ENCODE measurements around the gene PBX3. TPM values are rescaled to one million over a fixed set of nuclear protein-coding genes. Genes with fewer than 3 reads are reported as not detected.

The PBX3 gene
- total and polyA plus RNA-seq, 2 experiments from 2014 or later: 13.4 to 30.9 TPM

DNA sequence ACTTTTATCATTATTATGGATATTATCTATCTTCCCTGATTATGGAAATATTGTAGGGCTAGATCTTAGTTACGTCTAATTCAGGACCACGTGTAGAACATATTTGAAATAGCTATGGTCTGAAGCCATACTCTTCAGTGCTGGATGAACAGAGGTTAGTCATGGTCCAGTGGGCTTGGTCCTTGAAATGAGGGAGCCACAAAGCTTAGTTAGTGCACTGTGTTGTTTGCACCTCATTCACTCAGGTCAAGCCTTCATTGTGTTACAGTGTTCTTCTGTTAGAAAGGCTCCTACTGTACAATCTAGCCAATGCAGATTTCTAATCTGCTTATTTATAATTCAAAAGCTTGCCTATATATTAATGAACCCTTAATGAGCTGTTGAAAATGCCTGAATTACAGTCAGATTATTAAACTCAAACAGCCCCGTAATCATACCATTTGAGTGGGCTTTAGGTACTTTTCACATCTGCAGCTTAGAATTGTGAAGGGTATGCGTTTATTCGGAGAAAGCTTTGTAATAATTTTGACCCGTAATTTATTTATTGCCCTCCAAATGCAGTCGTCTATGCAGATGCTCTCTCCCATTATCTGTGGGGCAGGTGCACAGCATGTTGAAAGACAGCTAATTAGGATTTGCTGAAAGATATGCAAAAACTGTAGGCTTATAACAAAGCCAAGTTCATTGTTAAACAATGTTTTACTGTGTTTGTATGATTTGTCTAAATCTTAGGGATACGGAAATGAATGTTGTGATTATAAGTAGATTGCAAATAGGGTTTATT is 164.9 kb downstream of the PBX3 start:
- in situ Hi-C loops (cut with MboI): no loop called here
- H2AFZ ChIP-seq: no peak overlapping the region
- no peaks in the 10 kb centered on the region for H3K9me3 ChIP-seq (ENCODE audit: low read depth)
- no peaks in the 10 kb centered on the region; the same call in 1 of the 2 replicates for H3K4me1 ChIP-seq (ENCODE audit: insufficient read depth)
- H3K9me2 ChIP-seq (ENCODE audit: insufficient read depth): no peaks in the 10 kb centered on the region
- TF ChIP-seq EZH2 (IDR thresholded peaks at IDR 0.05; ENCODE audit: insufficient read depth, poor library complexity, severe bottlenecking): no peak
- no peak for TF ChIP-seq EZH2phosphoT487 (IDR thresholded peaks at IDR 0.05; ENCODE audit: insufficient read depth, low read depth)
- no peak overlapping the region for H3K4me2 ChIP-seq (ENCODE audit: unreplicated experiment)
- no peak overlapping the region for H3K27ac ChIP-seq
- H3K9ac ChIP-seq: no peak overlapping the region
- peak; percentile 24 for DNase-seq
- no peaks in the 10 kb centered on the region for H3K36me3 ChIP-seq (ENCODE audit: low read depth)
- H3K79me2 ChIP-seq (ENCODE audit: insufficient read depth): peaks cover 76% of the 10 kb centered on the region
- WGBS, 2 experiments (ENCODE audit: low coverage in 1 of 2, low lambda C conversion rate in 2 of 2, missing lambda C conversion rate in 2 of 2): 89 to 90% methylated on average over 8 of the region's 8 CpGs
- no peak overlapping the region for H3K4me3 ChIP-seq
- no peaks in the 10 kb centered on the region for H3K27me3 ChIP-seq (replicated peaks; ENCODE audit: insufficient read depth)
- H4K20me1 ChIP-seq (ENCODE audit: insufficient read depth): no peaks in the 10 kb centered on the region
- no peaks in the 10 kb centered on the region for H3F3A ChIP-seq (ENCODE audit: insufficient read depth)

DNA sequence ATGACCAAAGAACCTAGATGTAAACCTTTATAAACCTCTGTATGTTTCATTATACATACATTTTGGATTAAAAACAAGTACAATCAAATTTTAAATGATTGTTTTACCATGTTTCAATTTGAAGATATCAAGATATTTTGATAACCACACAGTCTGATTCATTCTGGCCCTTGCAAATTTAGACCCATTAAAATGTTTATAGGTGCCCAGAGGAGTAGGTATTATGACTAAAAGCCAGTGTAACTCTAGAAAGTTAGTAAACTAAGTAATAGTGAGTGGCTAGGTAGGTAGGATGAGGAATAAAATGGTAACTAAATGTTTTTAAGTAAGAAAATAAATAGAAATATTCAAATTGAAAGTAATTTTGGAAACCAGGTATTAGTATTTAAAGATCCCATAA is 165.5 kb downstream of the PBX3 start:
- Histone ChIP-seq H3K79me2 (ENCODE audit: insufficient read depth) (peaks cover 70% of the 10 kb centered on the region), H3K4me2 (ENCODE audit: unreplicated experiment) (no peak overlapping the region), H4K20me1 (ENCODE audit: insufficient read depth) (no peaks in the 10 kb centered on the region), H3K9ac (no peak overlapping the region), H3K9me2 (ENCODE audit: insufficient read depth) (no peaks in the 10 kb centered on the region), H3F3A (ENCODE audit: insufficient read depth) (no peaks in the 10 kb centered on the region), H3K4me3 (no peak overlapping the region), H3K36me3 (ENCODE audit: low read depth) (no peaks in the 10 kb centered on the region), H3K27me3 (replicated peaks; ENCODE audit: insufficient read depth) (no peaks in the 10 kb centered on the region), H3K27ac (no peak overlapping the region), H2AFZ (no peak overlapping the region), H3K4me1 (ENCODE audit: insufficient read depth) (no peaks in the 10 kb centered on the region; the same call in 1 of the 2 replicates), H3K9me3 (ENCODE audit: low read depth) (no peaks in the 10 kb centered on the region)
- in situ Hi-C loops (cut with MboI): no loop called here
- TF ChIP-seq EZH2phosphoT487 (IDR thresholded peaks at IDR 0.05; ENCODE audit: insufficient read depth, low read depth): no peak
- TF ChIP-seq EZH2 (IDR thresholded peaks at IDR 0.05; ENCODE audit: insufficient read depth, poor library complexity, severe bottlenecking): no peak
- DNase-seq: no peak

DNA sequence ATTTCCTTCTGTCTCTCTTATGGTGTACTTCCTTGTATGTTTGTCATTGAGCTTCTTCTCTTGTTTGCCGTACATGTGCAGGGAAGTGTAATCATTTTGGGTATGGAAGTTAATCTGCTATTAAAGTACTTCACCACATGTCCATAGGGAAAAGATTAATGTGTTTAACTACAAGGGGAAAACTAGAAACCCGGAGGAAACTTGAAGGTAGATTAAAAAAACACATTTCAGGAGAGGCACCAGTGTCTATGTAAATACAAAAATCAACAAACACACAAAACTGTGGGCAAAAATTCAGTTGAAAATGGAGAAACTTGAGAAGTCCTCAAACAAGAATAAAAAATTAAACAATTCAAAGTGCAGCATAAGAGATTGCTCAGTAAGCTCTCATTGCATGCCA is 166.4 kb downstream of the PBX3 start:
- no peaks in the 10 kb centered on the region; the same call in 1 of the 2 replicates for H3K4me1 ChIP-seq (ENCODE audit: insufficient read depth)
- H3K36me3 ChIP-seq (ENCODE audit: low read depth): no peaks in the 10 kb centered on the region
- H4K20me1 ChIP-seq (ENCODE audit: insufficient read depth): no peaks in the 10 kb centered on the region
- peaks cover 64% of the 10 kb centered on the region for H3K79me2 ChIP-seq (ENCODE audit: insufficient read depth)
- H3K9me3 ChIP-seq (ENCODE audit: low read depth): no peaks in the 10 kb centered on the region
- TF ChIP-seq EZH2 (IDR thresholded peaks at IDR 0.05; ENCODE audit: insufficient read depth, poor library complexity, severe bottlenecking) (no peak), EZH2phosphoT487 (IDR thresholded peaks at IDR 0.05; ENCODE audit: insufficient read depth, low read depth) (no peak)
- no peaks in the 10 kb centered on the region for H3K9me2 ChIP-seq (ENCODE audit: insufficient read depth)
- no peak overlapping the region for H3K9ac ChIP-seq
- no peaks in the 10 kb centered on the region for H3K27me3 ChIP-seq (replicated peaks; ENCODE audit: insufficient read depth)
- H3F3A ChIP-seq (ENCODE audit: insufficient read depth): no peaks in the 10 kb centered on the region
- in situ Hi-C loops (cut with MboI): no loop called here
- no peak overlapping the region for H2AFZ ChIP-seq
- no peak overlapping the region for H3K27ac ChIP-seq
- DNase-seq: no peak
- no peak overlapping the region for H3K4me2 ChIP-seq (ENCODE audit: unreplicated experiment)
- no peak overlapping the region for H3K4me3 ChIP-seq
- WGBS, 2 experiments (ENCODE audit: low coverage in 1 of 2, low lambda C conversion rate in 2 of 2, missing lambda C conversion rate in 2 of 2): 96 to 97% methylated on average over 2 of the region's 2 CpGs

DNA sequence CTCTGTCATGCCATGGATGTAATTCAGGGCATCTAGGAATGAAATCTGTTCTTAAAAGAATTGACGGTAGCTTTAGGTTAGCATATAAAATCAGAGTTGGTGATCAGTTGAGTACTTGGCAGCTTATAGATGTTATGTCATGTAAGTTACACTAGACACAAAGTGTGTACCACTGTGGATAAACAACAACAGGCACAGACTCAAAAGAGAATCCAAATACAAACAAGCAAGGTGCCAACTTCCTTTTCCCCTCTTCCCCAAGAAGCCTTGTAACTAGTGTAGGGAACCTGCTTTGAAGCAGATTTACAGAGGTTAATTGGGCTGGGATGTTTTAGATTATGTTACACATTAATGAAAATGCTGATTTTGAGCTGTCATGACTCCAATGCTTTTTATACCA is 167.2 kb downstream of the PBX3 start:
- Histone ChIP-seq H3K79me2 (ENCODE audit: insufficient read depth) (peaks cover 56% of the 10 kb centered on the region), H3K27ac (no peak overlapping the region), H3K4me3 (no peak overlapping the region), H2AFZ (no peak overlapping the region), H3K36me3 (ENCODE audit: low read depth) (no peaks in the 10 kb centered on the region), H4K20me1 (ENCODE audit: insufficient read depth) (no peaks in the 10 kb centered on the region), H3K9me3 (ENCODE audit: low read depth) (no peaks in the 10 kb centered on the region), H3K4me2 (ENCODE audit: unreplicated experiment) (no peak overlapping the region), H3K9ac (no peak overlapping the region), H3F3A (ENCODE audit: insufficient read depth) (no peaks in the 10 kb centered on the region), H3K4me1 (ENCODE audit: insufficient read depth) (no peaks in the 10 kb centered on the region; the same call in 1 of the 2 replicates), H3K27me3 (replicated peaks; ENCODE audit: insufficient read depth) (no peaks in the 10 kb centered on the region), H3K9me2 (ENCODE audit: insufficient read depth) (no peaks in the 10 kb centered on the region)
- WGBS, 2 experiments (ENCODE audit: low coverage in 1 of 2, low lambda C conversion rate in 2 of 2, missing lambda C conversion rate in 2 of 2): 97 to 98% methylated on average over 1 of the region's 1 CpG
- no peak for DNase-seq
- in situ Hi-C loops (cut with MboI): no loop called here
- no peak for TF ChIP-seq EZH2 (IDR thresholded peaks at IDR 0.05; ENCODE audit: insufficient read depth, poor library complexity, severe bottlenecking)
- no peak for TF ChIP-seq EZH2phosphoT487 (IDR thresholded peaks at IDR 0.05; ENCODE audit: insufficient read depth, low read depth)
